Stimulated activated effector memory CD8-positive, alpha-beta T cell treated with anti-CD3 and anti-CD28 coated beads, Interleukin-12 subunit alpha, Interleukin-12 subunit beta, amount 100 ng/mL, for 72 hours (primary cell): Measurements from ENCODE around the gene SAFB2.
A peak's percentile ranks its signal among the peaks of the same experiment; 100 is the strongest.

Experiments
- ATAC-seq: fragments of 150-1000 bp; cut with Tn5 transposase; 2 replicates; pipeline ENCODE4 v1.10.0; 2021
- DNase-seq, 2 donors: peaks; one replicate each; pipeline ENCODE4 v3.0.0; 2021 to 2022; ENCODE audit warnings: low spot score in 2 of 2
- H3K27ac Mint-ChIP-seq: one replicate; pipeline ENCODE4 v1.8.0; 2022; ENCODE audit warnings: mild to moderate bottlenecking, mixed read lengths
- H3K36me3 Mint-ChIP-seq: one replicate; pipeline ENCODE4 v1.8.0; 2022; ENCODE audit warnings: mild to moderate bottlenecking, mixed read lengths
- H3K4me1 Mint-ChIP-seq: one replicate; pipeline ENCODE4 v1.8.0; 2022; ENCODE audit warnings: mixed read lengths
- H3K4me3 Mint-ChIP-seq: one replicate; pipeline ENCODE4 v1.8.0; 2022; ENCODE audit warnings: mild to moderate bottlenecking, mixed read lengths
- H3K9me3 Mint-ChIP-seq: one replicate; pipeline ENCODE4 v1.8.0; 2022; ENCODE audit warnings: mixed read lengths

Gene SAFB2

GRCh38 chr19:5645409-5645808, 22.8 kb upstream of the SAFB2 start:
- Mint-ChIP-seq H3K9me3 (no peaks in the 10 kb centered on the region), H3K4me1 (peaks cover 36% of the 10 kb centered on the region), H3K4me3 (no peak overlapping the region), H3K27ac (peak overlapping the region; percentile 82), H3K36me3 (peaks cover 96% of the 10 kb centered on the region)
- ATAC-seq, result no peak
- DNase-seq, result no peak

DNA sequence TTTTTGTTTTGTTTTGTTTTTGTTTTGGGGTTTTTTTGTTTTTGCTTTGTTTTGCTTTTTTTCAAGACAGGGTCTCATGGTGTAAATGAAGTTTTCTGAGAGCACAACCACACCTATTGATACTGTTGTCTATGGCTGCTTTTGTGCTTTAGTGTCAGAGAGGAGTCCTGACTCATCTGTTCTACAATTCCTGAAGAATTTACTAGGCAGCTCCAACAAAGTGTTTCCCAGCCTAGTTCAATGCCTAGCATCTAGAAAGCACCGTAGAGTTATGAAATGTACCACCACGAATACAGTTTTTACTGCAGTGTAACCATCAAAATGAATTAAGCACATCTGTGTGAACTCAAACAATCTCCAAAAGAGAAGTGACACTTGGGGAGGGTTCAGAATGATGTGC, 21.5 kb upstream of the SAFB2 start:
- DNase-seq, result no peak
- no peak overlapping the region for H3K27ac Mint-ChIP-seq
- H3K36me3 Mint-ChIP-seq, result peaks cover 98% of the 10 kb centered on the region
- no peak overlapping the region for H3K4me3 Mint-ChIP-seq
- H3K9me3 Mint-ChIP-seq, result no peaks in the 10 kb centered on the region
- peaks cover 42% of the 10 kb centered on the region for H3K4me1 Mint-ChIP-seq
- ATAC-seq, result no peak

- H3K4me1 Mint-ChIP-seq, result peaks cover 42% of the 10 kb centered on the region
Observed at GRCh38 chr19:5643060-5643459, 20.5 kb upstream of the SAFB2 start.

DNA sequence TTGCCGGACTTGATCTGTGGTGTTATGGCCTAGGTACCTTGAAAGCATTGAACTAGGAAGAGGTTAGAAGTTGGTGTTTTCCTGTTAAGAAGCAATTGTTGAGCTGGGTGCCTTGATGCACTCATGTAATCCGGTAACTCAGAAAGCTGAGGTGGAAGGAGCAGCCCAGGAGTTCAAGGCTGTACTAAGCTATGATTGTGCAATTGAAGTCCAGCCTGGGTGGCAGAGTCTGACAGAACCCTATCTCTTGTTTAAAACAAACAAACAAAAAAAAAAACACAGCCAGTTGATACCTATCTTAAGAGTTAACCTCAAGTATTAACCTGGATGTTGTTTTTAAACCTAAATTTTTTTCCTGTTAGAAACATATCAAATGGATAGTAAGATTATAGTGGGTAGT, 19.6 kb upstream of the SAFB2 start:
- H3K9me3 Mint-ChIP-seq, result no peaks in the 10 kb centered on the region
- H3K27ac Mint-ChIP-seq, result no peak overlapping the region
- ATAC-seq (no peak), DNase-seq (no peak)
- H3K4me1 Mint-ChIP-seq, result peaks cover 46% of the 10 kb centered on the region
- H3K36me3 Mint-ChIP-seq, result peaks cover 100% of the 10 kb centered on the region
- H3K4me3 Mint-ChIP-seq, result no peak overlapping the region

More at GRCh38 chr19:5643060-5643459, 20.5 kb upstream of the SAFB2 start:
- DNase-seq (no peak), ATAC-seq (no peak)
- Mint-ChIP-seq H3K9me3 (no peaks in the 10 kb centered on the region), H3K27ac (no peak overlapping the region), H3K36me3 (peaks cover 100% of the 10 kb centered on the region), H3K4me3 (no peak overlapping the region)

DNA sequence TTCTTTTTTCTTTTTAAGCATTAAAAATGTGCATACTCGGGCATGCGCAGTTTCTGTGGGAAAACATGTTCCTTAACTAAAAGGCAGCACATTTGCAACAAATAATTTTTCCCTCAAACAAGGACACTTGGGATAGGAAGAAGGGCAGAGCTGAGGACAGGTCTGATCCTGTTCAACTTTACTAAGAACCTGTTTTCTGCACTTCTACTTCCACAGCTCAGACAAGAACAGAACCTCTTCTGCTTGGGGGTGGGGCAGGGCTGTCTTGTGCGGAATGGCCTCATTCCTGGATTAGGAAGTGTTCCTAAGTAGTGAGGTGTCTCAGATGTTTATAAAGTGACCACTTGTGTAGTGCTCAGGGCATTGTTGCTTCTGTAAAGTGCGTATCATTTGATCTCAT, 18.6 kb upstream of the SAFB2 start:
- Mint-ChIP-seq H3K4me3 (no peak overlapping the region), H3K27ac (no peak overlapping the region), H3K4me1 (peaks cover 37% of the 10 kb centered on the region), H3K9me3 (no peaks in the 10 kb centered on the region), H3K36me3 (peaks cover 100% of the 10 kb centered on the region)
- DNase-seq, result no peak
- ATAC-seq, result no peak

GRCh38 chr19:5637971-5638370, 15.4 kb upstream of the SAFB2 start:
- no peaks in the 10 kb centered on the region for H3K9me3 Mint-ChIP-seq
- no peak for ATAC-seq
- no peak overlapping the region for H3K4me3 Mint-ChIP-seq
- H3K27ac Mint-ChIP-seq, result no peak overlapping the region
- no peak for DNase-seq
- peaks cover 99% of the 10 kb centered on the region for H3K36me3 Mint-ChIP-seq
- H3K4me1 Mint-ChIP-seq, result peaks cover 32% of the 10 kb centered on the region

DNA sequence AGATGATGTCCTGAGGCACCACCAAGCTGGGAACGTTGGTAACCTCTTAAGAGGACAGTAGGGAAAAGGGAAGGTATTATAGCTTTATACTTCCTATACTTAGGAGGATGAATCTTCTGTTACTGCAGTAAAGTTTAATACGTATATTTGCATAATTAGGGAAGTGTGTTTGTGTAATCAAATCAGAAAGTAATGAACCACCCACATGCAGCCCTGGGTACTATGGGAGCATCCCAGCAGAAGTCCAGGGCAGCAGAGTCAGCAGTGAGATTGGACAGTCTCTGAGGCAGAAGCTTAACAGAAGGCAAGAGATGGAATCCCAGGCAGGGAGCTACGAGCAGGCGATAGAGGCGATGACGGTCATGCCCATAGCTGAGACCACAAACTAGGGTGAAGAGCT, 12.9 kb upstream of the SAFB2 start:
- Mint-ChIP-seq H3K36me3 (peaks cover 99% of the 10 kb centered on the region), H3K4me3 (no peak overlapping the region), H3K27ac (peak overlapping the region; percentile 8)

DNA sequence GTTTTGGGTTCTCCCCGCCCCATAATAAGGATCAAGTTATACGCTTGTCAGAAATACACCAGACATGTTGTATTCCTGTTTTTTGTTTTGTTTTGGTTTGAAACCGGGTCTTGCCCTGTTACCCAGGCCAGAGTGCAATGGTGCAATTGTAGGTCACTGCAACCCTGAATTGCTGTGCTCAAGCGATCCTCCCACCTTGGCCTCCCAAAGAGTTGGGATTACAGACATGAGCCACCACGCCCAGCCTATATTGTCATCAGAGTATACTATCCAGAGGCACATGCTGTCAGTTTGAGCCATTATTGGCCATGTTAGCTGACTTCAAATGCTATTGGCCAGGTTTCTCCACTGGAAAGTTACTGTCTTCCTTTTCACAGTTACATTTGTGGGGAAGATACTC, 10.1 kb upstream of the SAFB2 start:
- Mint-ChIP-seq H3K9me3 (no peaks in the 10 kb centered on the region), H3K4me3 (no peak overlapping the region), H3K4me1 (peaks cover 51% of the 10 kb centered on the region), H3K36me3 (peaks cover 99% of the 10 kb centered on the region), H3K27ac (peak overlapping the region; percentile 69)
- ATAC-seq (no peak), DNase-seq (no peak)

More for the DNA sequence above, 12.9 kb upstream of the SAFB2 start:
- H3K9me3 Mint-ChIP-seq, result no peaks in the 10 kb centered on the region
- ATAC-seq (no peak), DNase-seq (no peak)
- peaks cover 48% of the 10 kb centered on the region for H3K4me1 Mint-ChIP-seq

DNA sequence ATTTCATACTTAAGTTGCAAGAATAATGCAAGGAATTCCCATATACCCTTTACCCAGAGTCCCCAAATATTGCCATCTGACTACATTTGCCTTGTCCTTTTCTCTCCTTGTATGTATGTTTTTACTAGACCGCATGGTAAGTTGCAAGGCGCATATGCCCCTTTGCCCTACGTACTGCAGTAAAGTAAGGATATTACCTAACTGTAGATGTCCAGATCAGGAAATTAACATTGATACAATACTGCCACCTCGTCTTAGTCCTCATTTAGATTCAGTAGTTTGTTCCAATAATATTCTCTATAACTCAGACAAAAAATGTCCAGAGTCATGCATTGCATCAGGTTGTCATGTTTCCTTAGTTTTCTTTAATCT, 9.7 kb upstream of the SAFB2 start:
- H3K27ac Mint-ChIP-seq, result peak overlapping the region; percentile 69
- ATAC-seq (no peak), DNase-seq (no peak)
- H3K36me3 Mint-ChIP-seq, result peaks cover 99% of the 10 kb centered on the region
- no peak overlapping the region for H3K4me3 Mint-ChIP-seq
- peaks cover 52% of the 10 kb centered on the region for H3K4me1 Mint-ChIP-seq
- no peaks in the 10 kb centered on the region for H3K9me3 Mint-ChIP-seq

DNA sequence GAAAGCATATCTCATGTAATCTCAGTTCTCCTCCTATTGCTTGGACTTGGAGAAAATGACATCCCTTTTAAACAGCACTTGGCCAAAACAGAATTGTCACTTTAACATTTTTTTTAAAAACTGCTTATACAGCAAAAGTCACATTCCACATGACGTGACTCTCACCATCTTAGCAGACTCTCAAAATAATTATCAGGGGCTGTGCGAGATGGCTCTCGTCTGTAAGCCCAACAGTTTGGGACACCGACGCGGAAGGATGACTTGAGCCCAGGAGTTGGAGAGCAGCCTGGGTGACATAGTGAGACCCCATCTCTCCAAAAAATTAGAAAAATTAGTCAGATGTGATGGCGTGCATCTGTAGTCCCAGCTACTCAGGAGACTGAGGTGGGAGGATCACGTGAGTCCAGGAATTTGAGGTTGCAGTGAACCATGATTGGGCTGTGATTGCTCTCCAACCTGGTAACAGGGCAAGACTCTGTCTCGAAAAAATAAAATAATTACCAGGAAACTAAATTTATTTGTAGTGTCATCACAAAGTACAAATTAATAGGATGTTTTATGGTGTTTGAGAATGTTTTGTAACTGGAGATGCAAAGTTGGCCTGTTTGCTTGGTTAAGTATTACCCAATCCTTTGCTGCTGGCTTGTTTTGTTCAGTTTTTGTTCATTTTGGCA, 9.1 kb upstream of the SAFB2 start:
- peak overlapping the region; percentile 69 for H3K27ac Mint-ChIP-seq

GRCh38 chr19:5628919-5629481, 6.4 kb upstream of the SAFB2 start:
- ATAC-seq, result no peak

More for the DNA sequence above, 9.1 kb upstream of the SAFB2 start:
- DNase-seq (no peak), ATAC-seq (no peak)
- Mint-ChIP-seq H3K9me3 (no peaks in the 10 kb centered on the region), H3K36me3 (peaks cover 99% of the 10 kb centered on the region), H3K4me3 (no peak overlapping the region), H3K4me1 (peaks cover 53% of the 10 kb centered on the region)

GRCh38 chr19:5628461-5628860, 5.9 kb upstream of the SAFB2 start:
- no peaks in the 10 kb centered on the region for H3K9me3 Mint-ChIP-seq
- H3K36me3 Mint-ChIP-seq, result peaks cover 100% of the 10 kb centered on the region
- H3K4me1 Mint-ChIP-seq, result peaks cover 71% of the 10 kb centered on the region
- H3K27ac Mint-ChIP-seq, result no peak overlapping the region
- no peak for DNase-seq
- ATAC-seq, result peak; percentile 52
- no peak overlapping the region for H3K4me3 Mint-ChIP-seq

More at GRCh38 chr19:5628919-5629481, 6.4 kb upstream of the SAFB2 start:
- H3K9me3 Mint-ChIP-seq, result no peaks in the 10 kb centered on the region
- no peak overlapping the region for H3K4me3 Mint-ChIP-seq
- peaks cover 71% of the 10 kb centered on the region for H3K4me1 Mint-ChIP-seq
- H3K36me3 Mint-ChIP-seq, result peaks cover 100% of the 10 kb centered on the region
- no peak for DNase-seq
- no peak overlapping the region for H3K27ac Mint-ChIP-seq

- peak overlapping the region; percentile 80 for H3K27ac Mint-ChIP-seq
- H3K4me1 Mint-ChIP-seq, result peaks cover 68% of the 10 kb centered on the region
- peaks cover 100% of the 10 kb centered on the region for H3K36me3 Mint-ChIP-seq
- H3K9me3 Mint-ChIP-seq, result no peaks in the 10 kb centered on the region
- ATAC-seq, result no peak
- DNase-seq, result no peak
- H3K4me3 Mint-ChIP-seq, result no peak overlapping the region
Observed at GRCh38 chr19:5627395-5627904, 4.9 kb upstream of the SAFB2 start.

GRCh38 chr19:5625641-5626040, 3.1 kb upstream of the SAFB2 start:
- peaks cover 100% of the 10 kb centered on the region for H3K36me3 Mint-ChIP-seq

GRCh38 chr19:5624741-5625278, 2.2 kb upstream of the SAFB2 start:
- H3K36me3 Mint-ChIP-seq, result peaks cover 100% of the 10 kb centered on the region
- peak overlapping the region; percentile 100 for H3K4me3 Mint-ChIP-seq
- H3K9me3 Mint-ChIP-seq, result no peaks in the 10 kb centered on the region
- ATAC-seq (no peak), DNase-seq (no peak)
- H3K27ac Mint-ChIP-seq, result peak overlapping the region; percentile 100
- peaks cover 69% of the 10 kb centered on the region for H3K4me1 Mint-ChIP-seq

More at GRCh38 chr19:5625641-5626040, 3.1 kb upstream of the SAFB2 start:
- H3K9me3 Mint-ChIP-seq, result no peaks in the 10 kb centered on the region
- DNase-seq, result no peak
- peak overlapping the region; percentile 100 for H3K27ac Mint-ChIP-seq
- peak overlapping the region; percentile 100 for H3K4me3 Mint-ChIP-seq
- H3K4me1 Mint-ChIP-seq, result peaks cover 61% of the 10 kb centered on the region
- ATAC-seq, result no peak
